GM19395 (cell line): ENCODE measurements around the gene ASCC3.

Source experiments
- ATAC-seq: cut with Tn5 transposase; IDR thresholded peaks from one replicate; pipeline ENCODE4 v1.9.1; 2021; ENCODE audit warnings: mild to moderate bottlenecking, moderate library complexity; ENCODE audit not compliant: unreplicated experiment

ASCC3 gene, protein sequence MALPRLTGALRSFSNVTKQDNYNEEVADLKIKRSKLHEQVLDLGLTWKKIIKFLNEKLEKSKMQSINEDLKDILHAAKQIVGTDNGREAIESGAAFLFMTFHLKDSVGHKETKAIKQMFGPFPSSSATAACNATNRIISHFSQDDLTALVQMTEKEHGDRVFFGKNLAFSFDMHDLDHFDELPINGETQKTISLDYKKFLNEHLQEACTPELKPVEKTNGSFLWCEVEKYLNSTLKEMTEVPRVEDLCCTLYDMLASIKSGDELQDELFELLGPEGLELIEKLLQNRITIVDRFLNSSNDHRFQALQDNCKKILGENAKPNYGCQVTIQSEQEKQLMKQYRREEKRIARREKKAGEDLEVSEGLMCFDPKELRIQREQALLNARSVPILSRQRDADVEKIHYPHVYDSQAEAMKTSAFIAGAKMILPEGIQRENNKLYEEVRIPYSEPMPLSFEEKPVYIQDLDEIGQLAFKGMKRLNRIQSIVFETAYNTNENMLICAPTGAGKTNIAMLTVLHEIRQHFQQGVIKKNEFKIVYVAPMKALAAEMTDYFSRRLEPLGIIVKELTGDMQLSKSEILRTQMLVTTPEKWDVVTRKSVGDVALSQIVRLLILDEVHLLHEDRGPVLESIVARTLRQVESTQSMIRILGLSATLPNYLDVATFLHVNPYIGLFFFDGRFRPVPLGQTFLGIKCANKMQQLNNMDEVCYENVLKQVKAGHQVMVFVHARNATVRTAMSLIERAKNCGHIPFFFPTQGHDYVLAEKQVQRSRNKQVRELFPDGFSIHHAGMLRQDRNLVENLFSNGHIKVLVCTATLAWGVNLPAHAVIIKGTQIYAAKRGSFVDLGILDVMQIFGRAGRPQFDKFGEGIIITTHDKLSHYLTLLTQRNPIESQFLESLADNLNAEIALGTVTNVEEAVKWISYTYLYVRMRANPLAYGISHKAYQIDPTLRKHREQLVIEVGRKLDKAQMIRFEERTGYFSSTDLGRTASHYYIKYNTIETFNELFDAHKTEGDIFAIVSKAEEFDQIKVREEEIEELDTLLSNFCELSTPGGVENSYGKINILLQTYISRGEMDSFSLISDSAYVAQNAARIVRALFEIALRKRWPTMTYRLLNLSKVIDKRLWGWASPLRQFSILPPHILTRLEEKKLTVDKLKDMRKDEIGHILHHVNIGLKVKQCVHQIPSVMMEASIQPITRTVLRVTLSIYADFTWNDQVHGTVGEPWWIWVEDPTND (N-terminal part only)

GRCh38 chr6:100880853-100881706, at the start of gene ASCC3:
TSS of gene ASCC3 (minus strand) at chr6:100881329. CDS start at chr6:100867997, 13,332 bp downstream.
- ATAC-seq, result peak; percentile 93

DNA sequence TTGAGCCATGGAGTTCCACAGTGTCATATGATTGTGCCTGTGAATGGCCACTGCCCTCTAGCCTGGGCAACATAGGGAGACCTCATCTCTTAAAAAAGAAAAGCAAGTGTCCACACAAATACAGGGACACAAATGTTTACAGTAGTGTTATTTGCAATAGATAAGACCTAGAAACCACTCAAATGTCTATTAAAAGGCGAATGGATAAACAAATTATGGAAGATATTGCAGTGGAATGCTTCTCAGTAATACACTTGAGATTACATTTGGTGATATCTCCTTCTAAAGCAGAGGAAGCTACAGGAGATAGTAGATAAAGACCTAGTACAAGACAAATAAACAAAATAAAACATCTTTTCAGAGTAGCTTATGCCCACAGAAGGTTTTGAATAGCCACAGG, 44.6 kb upstream of the ASCC3 start:
- ATAC-seq, result no peak

DNA sequence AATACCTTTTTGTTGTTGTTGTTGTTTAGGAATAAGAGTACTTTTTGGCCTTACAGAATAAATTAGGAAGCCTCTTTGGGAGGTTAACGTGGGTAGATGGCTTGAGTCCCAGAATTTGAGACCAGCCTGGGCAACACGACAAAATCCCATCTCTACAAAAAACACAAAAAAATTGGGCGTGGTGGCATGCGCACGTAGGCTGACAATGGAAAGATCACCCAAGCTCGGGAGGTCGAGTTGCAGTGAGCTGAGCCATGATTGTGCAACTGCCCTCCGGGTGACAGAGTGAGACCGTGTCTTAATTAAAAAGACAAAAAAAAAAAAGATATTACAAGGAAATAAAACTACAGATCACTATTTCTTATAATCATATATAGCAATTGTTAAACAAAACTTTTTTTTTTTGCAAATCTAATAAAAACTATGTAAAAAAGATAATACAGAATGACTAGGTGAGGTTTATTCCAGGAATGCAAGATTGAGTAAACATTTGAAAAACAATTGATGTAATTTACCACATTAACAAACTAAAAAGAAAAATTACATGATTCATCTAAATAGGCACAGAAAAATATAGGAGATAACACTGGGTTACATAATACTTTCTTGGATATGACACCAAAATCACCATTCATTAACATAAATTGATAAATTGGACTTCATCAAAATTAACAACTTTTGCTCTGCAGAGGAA, 43.6 kb upstream of the ASCC3 start:
- no peak for ATAC-seq

- no peak for ATAC-seq
Observed at GRCh38 chr6:100923481-100924165, 42.5 kb upstream of the ASCC3 start.

DNA sequence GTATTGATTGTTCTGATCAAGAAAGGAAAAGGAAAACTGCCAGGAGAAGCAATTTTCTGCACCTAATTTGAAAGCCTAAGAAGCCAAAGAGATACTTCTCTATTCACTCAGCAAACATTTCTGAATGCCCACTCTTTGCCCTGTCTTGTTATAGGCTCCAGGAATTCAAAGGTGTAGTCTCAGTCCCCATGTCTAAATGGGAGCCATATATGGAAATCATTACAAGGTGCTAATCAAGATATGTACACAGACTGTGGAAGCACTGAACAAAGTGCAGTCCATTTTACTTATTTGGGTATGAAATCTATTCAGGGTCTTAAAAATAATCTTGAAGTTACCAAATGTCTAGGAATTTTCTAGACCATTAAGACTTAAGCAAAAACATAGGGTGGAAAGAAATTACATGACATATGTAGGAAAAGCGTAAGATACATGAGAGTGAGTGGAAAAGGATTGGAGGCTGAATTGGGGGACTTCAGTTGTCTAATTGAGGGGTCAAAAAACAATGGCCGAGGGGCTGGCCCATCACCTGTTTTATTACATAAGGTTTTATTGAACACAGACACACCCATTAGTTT, 39.0 kb upstream of the ASCC3 start:
- no peak for ATAC-seq

DNA sequence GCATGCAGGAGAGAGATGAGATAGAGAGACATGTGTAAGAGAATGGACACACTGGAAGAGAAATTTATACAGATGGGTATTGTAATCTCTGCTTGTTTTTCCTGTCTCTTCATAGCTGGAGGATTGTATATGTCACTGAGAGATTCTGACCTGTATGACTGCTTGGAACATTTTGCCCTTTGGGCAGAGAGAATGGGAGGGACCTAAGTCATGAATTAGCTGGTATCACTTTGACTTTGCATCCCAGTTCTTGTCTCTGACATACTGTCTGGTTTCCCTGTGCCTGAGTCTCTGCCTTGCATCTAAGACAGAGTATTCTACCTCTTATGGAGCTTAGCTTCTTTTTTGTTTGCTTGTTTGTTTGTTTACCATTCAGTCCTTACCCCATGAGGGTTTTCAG, 37.0 kb upstream of the ASCC3 start:
- no peak for ATAC-seq

DNA sequence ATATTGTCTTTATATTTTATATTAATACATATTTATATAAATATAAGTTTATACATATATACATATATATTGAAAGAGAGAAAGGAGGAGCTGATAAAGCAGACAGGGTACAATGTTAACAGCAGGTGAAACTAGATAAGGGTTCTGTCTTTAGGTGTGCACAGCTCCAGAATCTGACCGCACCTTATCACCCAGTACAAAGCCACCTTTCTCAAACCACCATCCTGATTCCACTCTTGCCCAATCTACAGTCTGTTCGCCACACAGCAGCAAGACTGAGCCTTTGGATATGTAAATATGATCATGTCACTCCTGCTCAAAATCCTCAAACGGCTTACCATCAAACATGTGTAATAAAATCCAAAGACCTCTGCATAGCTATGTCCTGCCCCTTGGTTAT, 34.7 kb upstream of the ASCC3 start:
- ATAC-seq, result no peak

DNA sequence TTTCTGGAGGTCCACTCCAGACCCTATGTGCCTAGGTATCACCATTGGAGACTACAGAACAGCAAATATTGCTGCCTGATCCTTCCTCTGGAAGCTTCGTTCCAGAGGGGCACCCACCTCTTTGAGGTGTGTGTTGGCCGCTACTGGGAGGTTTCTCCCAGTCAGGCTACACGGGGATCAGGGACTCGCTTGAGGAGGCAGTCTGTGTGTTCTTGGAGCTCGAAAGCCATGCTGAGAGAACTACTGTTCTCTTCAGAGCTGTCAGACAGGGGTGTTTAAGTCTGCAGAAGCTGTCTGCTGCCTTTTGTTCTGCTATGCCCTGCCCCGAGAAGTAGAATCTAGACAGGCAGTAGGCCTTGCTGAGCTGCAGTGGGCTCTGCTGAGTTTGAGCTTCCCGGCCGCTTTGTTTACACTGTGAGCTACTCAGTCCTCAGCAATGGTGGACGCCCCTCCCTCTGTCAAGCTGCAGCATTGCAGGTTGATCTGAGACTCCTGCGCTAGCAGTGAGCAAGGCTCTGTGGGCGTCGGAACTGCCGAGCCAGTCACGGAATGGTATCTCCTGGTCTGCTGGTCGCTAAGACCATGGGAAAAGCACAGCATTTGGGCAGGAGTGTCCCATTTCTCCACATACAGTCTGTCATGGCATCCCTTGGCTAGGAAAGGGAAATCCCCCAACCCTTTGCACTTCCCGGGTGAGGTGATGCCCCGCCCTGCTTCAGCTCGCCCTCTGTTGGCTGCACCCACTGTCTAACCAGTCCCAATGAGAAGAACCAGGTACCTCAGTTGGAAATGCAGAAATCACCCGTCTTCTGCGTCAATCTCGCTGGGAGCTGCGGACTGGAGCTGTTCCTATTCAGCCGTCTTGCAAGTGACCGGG, 32.5 kb upstream of the ASCC3 start:
- ATAC-seq, result no peak

DNA sequence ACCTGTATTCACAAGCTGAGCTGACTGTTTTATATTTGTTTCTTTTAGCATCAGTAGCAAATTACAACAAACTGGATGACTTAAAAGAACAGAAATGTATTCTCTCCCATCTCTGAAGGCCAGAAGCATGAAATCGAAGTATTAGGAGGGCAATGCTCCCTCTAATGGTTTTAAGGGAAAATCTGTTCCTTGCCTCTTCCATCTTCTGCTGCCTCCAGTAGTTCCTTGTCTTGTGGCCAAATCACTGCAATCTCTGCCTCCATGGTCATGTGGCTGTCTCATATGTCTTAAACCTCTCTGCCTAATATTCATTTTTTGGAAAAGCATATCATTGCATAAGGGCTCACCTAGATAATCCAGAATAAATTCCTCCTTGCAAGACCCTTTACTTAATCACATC, 25.2 kb upstream of the ASCC3 start:
- ATAC-seq, result no peak

- ATAC-seq, result no peak
Observed at GRCh38 chr6:100905067-100905466, 23.9 kb upstream of the ASCC3 start.

DNA sequence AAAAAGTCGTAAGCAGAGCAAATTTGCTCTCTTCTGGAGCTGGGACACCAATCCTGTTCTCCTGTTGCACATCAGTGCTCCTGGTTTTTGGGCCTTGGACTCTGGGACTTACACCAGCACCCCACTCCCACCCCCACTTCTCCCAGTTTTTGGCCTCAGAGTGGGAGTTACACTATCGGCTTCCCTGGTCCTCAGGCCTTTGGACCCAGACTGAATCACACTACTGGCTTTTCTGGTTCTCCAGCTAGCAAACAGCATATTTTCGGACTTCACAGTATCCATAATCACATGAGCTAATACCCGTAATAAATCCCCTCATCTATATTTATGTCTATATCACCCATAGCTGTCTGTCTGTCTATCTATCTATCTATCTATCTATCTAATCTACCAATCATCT, 23.2 kb upstream of the ASCC3 start:
- no peak for ATAC-seq

DNA sequence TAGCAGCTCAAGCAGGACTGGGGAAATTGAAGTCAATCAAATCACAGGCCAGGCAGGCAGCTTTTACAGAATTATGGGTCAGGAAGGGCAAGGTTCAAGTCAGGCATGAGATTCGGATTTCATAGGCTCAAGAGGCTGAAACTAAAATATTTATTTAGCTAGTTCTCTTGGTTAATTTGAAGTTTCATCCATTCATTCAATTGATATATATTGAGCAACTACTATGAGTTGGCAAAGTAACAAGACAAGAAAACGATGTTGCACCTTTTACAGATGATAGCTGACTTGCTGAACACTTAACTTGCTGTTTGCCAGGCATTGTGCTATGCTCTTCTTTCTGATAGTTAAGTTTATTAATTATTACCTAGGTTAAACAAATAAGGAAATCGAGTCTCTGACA, 20.5 kb upstream of the ASCC3 start:
- no peak for ATAC-seq

DNA sequence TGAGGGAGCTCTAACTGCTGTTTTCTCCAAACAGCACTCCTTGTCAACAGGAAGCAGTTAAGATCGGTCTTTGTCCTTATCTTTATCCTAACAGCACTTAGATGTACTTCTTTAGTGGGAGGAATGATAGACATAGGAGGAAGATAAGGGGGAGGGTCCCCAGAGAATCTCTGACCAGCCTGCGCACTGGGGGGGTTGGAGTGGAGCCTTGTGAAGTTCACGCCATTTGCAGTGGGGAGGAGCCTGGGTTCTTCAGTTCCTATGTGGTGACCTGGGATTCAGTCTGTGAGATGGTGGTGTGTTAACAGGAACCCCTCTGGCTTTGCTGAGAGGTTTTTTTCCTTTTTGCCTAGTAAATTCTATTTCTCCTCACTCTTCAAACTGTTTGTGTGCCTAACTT, 18.1 kb upstream of the ASCC3 start:
- ATAC-seq, result no peak

DNA sequence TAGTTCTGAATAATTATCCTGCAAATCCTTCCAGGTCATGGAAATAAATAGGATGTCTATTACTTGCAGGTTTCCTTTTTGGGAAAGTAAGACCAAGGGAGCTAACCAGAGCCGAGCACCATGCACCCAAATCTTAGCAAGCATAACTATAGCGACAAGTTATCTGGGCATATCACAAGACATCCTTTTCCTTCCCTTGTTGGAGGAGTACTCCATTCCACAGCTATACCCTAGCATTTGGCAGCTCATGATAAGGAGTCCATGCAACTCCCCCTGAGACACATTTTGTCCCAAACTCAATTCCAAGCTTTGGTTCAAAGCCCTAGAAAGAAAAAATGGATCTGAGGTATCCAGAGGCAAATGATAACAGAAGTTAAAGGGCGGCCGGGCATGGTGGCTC, 16.5 kb upstream of the ASCC3 start:
- ATAC-seq, result no peak

DNA sequence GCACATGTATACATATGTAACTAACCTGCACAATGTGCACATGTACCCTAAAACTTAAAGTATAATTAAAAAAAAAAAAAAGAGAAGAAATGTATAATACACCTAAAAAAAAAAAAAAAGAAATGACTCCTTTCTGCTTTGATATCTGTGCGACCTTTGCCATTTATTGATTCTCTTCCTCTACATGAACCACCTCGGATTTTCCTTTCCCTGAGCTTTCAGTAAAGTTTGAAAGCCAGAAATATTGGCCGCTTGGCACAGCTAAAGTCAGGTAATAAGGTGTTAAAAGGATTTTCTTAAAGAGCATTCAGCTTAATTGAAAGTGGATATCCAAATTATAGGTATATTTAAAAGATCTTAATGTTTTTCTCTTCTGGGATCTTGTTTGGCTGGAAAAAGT, 12.6 kb upstream of the ASCC3 start:
- no peak for ATAC-seq

GRCh38 chr6:100892693-100893092, 11.6 kb upstream of the ASCC3 start:
- no peak for ATAC-seq

DNA sequence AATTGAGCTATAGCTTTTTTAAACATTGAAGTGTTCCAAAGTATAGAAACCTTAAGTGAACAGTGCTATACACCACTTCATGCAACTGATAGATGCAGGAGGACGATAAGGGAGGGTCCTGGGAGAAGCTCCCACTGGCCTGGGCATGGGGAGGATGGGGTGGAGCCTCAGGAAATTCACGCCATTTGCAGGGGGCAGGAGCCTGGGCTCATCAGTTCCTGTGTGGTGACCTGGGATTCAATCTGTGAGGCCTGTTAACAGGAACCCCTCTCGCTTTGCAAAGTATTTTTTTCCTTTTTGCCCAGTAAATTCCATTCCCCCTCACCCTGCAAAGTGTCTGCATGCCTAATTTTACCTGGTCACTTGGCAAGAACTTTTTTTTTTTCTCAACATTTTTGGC, 11.0 kb upstream of the ASCC3 start:
- no peak for ATAC-seq

GRCh38 chr6:100891079-100891478, 9.9 kb upstream of the ASCC3 start:
- ATAC-seq, result no peak
